Right lobe of liver (tissue), 6 donors: ENCODE measurements around the gene UNC13D. TPM values are rescaled to one million over a fixed set of nuclear protein-coding genes. Genes with fewer than 3 reads are reported as not detected.

Source experiments
- ATAC-seq, 4 donors: fragments of 200-7000 bp; cut with Tn5 transposase; one replicate each; pipeline ENCODE4 v1.9.1; 2020; ENCODE audit warnings: mild to moderate bottlenecking in 4 of 4, moderate library complexity in 4 of 4
- DNase-seq, 3 donors: peaks; one replicate each; pipeline ENCODE4 v3.0.0-alpha.2; 2020
- H3K27ac ChIP-seq, 3 donors: fragments of 200-600 bp; one replicate each; pipeline ENCODE4 v1.8.0; 2022
- H3K27me3 ChIP-seq, 2 donors: fragments of 200-600 bp; one replicate each; pipeline ENCODE4 v1.8.0; 2022
- H3K36me3 ChIP-seq, 4 donors: fragments of 200-600 bp; sonication (generic) in 1 of 4; one replicate each; pipeline versions ENCODE4 v1.5.1 to v1.8.0; 2017 to 2022; ENCODE audit warnings: control low read depth in 1 of 4
- H3K4me1 ChIP-seq, 4 donors: fragments of 200-600 bp; sonication (generic) in 1 of 4; one replicate each; pipeline versions ENCODE4 v1.5.1 to v1.8.0; 2017 to 2022; ENCODE audit warnings: control low read depth in 1 of 4
- H3K4me3 ChIP-seq, 3 donors: fragments of 200-600 bp; one replicate each; pipeline ENCODE4 v1.8.0; 2022
- H3K9me3 ChIP-seq, 4 donors: fragments of 200-600 bp; sonication (generic) in 1 of 4; one replicate each; pipeline versions ENCODE4 v1.5.1 to v1.8.0; 2017 to 2022; ENCODE audit warnings: control low read depth in 1 of 4
- POLR2A ChIP-seq: fragments of 450-650 bp; IDR thresholded peaks from one replicate; pipeline ENCODE4 v1.6.1; 2017; ENCODE audit warnings: antibody characterized with exemption, mild to moderate bottlenecking
- WGBS: methylation state at CpG from one replicate; pipeline ENCODE4 v1.1.6; 2018; ENCODE audit warnings: low coverage, low lambda C conversion rate; ENCODE audit not compliant: insufficient coverage; ENCODE audit errors: missing lambda C conversion rate; 5-methylcytosine and 5-hydroxymethylcytosine counted together
- intact Hi-C, 2 donors: fragments of 100-400 bp; cut with DNase I; formaldehyde crosslinking; loops; one replicate each; pipeline versions ENCODE4 v1.11.2 to v1.14.1; 2022
- total RNA-seq, 6 experiments: library from RNA; depleted of rRNA in 2 of 6; stranded (reverse); fragments of >200 nt in 2 of 6; fragmentation: NEBNext Ultra II Directional in 3 of 6; extraction: Animal tissue kit (Norgen Biotek cat#: 25700) in 3 of 6; gene quantifications; one replicate each; pipeline versions ENCODE4 v1.1.0 to v1.2.4, GENCODE V29; 2016 to 2023
- TF ChIP-seq, protein P1 (sequence below), 4 donors: fragments of 200-600 bp in 3 of 4; fragments of 450-650 bp in 1 of 4; IDR thresholded peaks; one replicate each; pipeline versions ENCODE4 v1.5.1 to v1.8.0; 2016 to 2022; ENCODE audit warnings: antibody characterized with exemption in 4 of 4, mild to moderate bottlenecking in 2 of 4
- donor health status: DM: no; HTN: yes; CAD: no.
- donor health status: DM: no; HTN: no; CAD: no.
- donor health status: DM: no; HTN: no; CAD: no.
- donor health status: DM: no; HTN: yes; CAD: no.
- donor health status: DM: no; HTN: yes; CAD: no.

Gene UNC13D
- total RNA-seq, 6 experiments from 2014 or later: 3.4 to 12.5 (median 10.7) TPM

DNA sequence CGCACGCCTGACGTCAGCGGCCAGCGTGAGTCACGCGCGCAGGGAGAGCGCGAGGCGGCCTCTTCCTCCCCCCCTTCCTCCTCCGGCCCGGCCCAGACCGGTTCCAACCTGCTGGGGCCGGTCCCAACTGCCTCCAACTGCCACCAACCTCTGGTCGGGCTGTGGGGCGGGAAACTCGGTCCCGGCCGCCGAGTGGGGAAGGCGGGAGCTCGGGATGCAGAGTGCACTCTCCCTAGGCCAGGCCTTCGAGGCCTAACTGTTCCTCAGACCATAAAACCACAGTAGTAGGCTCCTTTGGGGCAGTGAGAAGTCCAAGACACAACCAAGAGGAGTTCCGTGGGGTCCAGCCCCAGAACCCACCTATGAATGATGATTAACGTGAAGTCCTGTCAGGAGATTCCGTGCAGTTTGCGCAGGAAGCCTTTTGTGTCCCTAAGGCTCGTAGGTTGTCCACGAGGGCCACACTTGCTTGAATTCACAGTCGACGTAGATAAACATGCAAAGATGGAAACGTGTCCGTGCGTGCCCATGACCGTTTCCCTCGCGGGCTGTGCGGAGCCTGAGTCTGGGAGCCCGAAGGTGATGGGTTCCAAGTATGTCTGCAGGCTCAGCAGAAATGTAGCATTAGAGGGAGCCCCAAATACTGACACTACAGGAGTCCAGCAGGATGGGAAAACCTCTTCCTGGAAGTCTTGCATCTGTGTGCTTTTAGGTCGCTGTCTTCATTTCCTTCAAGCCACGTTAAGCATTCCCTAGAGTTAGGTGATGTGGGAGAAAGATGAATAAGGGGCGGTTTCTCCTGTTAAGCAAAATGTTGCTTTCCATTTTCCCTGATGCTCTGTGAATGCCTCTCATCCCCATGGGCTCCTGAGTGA, 59.0 kb downstream of the UNC13D start:
- Histone ChIP-seq H3K27me3 (no peaks in the 10 kb centered on the region), H3K4me3 (peak overlapping the region; percentile 56 to 67 (median 62)), H3K27ac (peak overlapping the region; percentile 99 to 100 (median 100)), H3K36me3 (no peaks in the 10 kb centered on the region), H3K4me1 (peaks cover 0 to 21% (median 3%) of the 10 kb centered on the region in 4 donors), H3K9me3 (no peaks in the 10 kb centered on the region)
- WGBS: 6% methylated on average over 25 of the region's 43 CpGs
- TF ChIP-seq, protein P1, sequence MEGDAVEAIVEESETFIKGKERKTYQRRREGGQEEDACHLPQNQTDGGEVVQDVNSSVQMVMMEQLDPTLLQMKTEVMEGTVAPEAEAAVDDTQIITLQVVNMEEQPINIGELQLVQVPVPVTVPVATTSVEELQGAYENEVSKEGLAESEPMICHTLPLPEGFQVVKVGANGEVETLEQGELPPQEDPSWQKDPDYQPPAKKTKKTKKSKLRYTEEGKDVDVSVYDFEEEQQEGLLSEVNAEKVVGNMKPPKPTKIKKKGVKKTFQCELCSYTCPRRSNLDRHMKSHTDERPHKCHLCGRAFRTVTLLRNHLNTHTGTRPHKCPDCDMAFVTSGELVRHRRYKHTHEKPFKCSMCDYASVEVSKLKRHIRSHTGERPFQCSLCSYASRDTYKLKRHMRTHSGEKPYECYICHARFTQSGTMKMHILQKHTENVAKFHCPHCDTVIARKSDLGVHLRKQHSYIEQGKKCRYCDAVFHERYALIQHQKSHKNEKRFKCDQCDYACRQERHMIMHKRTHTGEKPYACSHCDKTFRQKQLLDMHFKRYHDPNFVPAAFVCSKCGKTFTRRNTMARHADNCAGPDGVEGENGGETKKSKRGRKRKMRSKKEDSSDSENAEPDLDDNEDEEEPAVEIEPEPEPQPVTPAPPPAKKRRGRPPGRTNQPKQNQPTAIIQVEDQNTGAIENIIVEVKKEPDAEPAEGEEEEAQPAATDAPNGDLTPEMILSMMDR (IDR thresholded peaks at IDR 0.05): no peak
- TF ChIP-seq POLR2A: peak; percentile 62
- peak; percentile 90 to 93 (median 92) for DNase-seq
- intact Hi-C loops: no loop called here
- ATAC-seq: peak; percentile 78 to 88 (median 84)

- Histone ChIP-seq H3K36me3 (no peaks in the 10 kb centered on the region), H3K27me3 (no peaks in the 10 kb centered on the region), H3K4me3 (peak within 1 kb of the TSS; percentile 56 to 67 (median 62)), H3K4me1 (peaks cover 0 to 24% (median 3%) of the 10 kb centered on the region in 4 donors), H3K9me3 (no peaks in the 10 kb centered on the region), H3K27ac (peak within 1 kb of the TSS; percentile 99 to 100 (median 100))
- 7% methylated on average over 3 of the region's 45 CpGs for WGBS
- peak; percentile 80 for TF ChIP-seq POLR2A
- TF ChIP-seq, protein P1 (IDR thresholded peaks at IDR 0.05): no peak
- ATAC-seq: peak; percentile 86 to 94 (median 89)
- intact Hi-C loops: no loop called here
- peak; percentile 96 to 98 (median 98) for DNase-seq
Observed at GRCh38 chr17:75784473-75785015, 59.7 kb downstream of the UNC13D start, which contains the start of gene UNK. Gene UNK, plus strand, starts transcription at chr17:75784806. Its CDS starts 75 bp downstream, at chr17:75784881.

GRCh38 chr17:75783803-75784472, 60.3 kb downstream of the UNC13D start:
- peaks cover 0 to 24% (median 3%) of the 10 kb centered on the region in 4 donors for H3K4me1 ChIP-seq
- peak; percentile 59 to 68 (median 62) for DNase-seq
- intact Hi-C loops: no loop called here
- no peaks in the 10 kb centered on the region for H3K27me3 ChIP-seq
- H3K4me3 ChIP-seq: peak overlapping the region; percentile 56 to 67 (median 62)
- H3K27ac ChIP-seq: peak overlapping the region; percentile 99 to 100 (median 100)
- no peaks in the 10 kb centered on the region for H3K36me3 ChIP-seq
- peak; percentile 0 to 2 (median 1) for ATAC-seq
- 54% methylated on average over 11 of the region's 20 CpGs for WGBS
- no peak for TF ChIP-seq POLR2A
- TF ChIP-seq, protein P1 (IDR thresholded peaks at IDR 0.05): no peak
- no peaks in the 10 kb centered on the region for H3K9me3 ChIP-seq

GRCh38 chr17:75783069-75783783, 61.0 kb downstream of the UNC13D start:
- Histone ChIP-seq H3K36me3 (peaks cover 0 to 6% (median 5%) of the 10 kb centered on the region in 4 donors), H3K27ac (peak overlapping the region; percentile 99 to 100 (median 100)), H3K27me3 (no peaks in the 10 kb centered on the region), H3K9me3 (no peaks in the 10 kb centered on the region), H3K4me3 (no peak overlapping the region), H3K4me1 (peaks cover 0 to 26% (median 3%) of the 10 kb centered on the region in 4 donors)
- WGBS: 7% methylated on average over 6 of the region's 6 CpGs
- intact Hi-C loops: no loop called here
- TF ChIP-seq POLR2A: no peak
- TF ChIP-seq, protein P1 (IDR thresholded peaks at IDR 0.05): peak; percentile 71 to 85 (median 74)
- no peak for DNase-seq
- ATAC-seq: no peak
